8988T (cell line): ENCODE results near the gene SLC35A5.

Experiments
- DNase-seq: peaks from one replicate; pipeline ENCODE4 v3.0.0; 2011

Gene SLC35A5

DNA sequence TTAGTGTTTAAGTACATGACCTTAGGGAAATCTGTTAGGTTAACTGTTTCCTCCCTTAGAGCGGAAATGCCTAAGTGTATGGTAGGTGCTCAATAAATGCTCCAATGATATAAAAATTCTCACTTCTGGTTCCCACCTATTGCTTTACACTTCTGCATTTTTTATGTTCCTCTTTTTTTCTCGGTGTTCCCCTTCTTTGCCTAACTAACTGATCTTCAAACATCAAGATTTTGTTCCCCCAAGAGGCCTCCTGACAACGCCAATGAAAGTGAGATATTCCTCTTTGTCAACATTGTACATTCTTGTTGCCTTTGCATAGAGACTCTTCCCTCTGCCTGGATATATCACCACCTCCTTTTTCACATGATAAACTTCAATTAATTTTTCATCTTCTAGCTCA, 17.4 kb downstream of the SLC35A5 start:
- no peak for DNase-seq

DNA sequence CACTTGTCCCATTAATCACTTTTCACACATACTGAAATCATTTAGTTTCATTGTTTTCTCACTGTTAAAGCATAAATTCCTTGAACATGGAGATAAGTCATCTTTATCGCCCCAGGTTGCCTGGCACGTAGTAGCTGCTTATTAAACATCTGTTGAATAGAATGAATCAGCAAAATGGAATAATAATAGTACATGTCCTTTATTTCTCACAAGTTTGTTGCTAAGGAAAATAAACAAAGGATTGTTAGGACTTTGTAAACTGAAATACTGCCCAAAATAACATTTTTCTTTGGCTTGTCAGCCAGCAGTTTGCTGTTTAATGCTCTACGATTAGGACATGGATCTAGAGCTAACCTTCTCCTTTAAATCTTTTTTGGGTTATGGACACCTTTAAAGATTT, 17.9 kb downstream of the SLC35A5 start:
- no peak for DNase-seq

DNA sequence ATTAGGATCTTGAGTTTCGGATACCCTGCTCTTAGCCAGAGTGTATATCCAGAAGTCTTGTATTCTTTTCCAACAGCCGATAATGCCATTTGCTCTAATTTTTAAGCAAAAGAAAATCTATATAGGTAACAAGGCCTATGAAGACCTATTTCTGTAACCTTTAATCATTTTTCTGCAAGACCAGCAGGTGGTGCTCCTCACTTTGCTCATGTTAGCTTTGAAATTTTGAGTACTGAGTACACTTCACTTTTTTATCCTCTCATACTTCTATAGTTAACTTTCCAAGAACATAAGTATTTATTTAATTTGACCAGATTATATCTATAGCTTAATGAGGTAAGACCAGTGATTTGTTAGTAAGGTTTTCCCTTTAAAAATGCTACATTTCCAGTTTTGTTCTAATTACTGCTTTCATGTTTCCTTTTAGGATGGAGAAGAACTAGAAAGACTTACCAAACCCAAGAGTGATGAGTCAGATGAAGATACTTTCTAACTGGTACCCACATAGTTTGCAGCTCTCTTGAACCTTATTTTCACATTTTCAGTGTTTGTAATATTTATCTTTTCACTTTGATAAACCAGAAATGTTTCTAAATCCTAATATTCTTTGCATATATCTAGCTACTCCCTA, 20.5 kb downstream of the SLC35A5 start:
- no peak for DNase-seq

DNA sequence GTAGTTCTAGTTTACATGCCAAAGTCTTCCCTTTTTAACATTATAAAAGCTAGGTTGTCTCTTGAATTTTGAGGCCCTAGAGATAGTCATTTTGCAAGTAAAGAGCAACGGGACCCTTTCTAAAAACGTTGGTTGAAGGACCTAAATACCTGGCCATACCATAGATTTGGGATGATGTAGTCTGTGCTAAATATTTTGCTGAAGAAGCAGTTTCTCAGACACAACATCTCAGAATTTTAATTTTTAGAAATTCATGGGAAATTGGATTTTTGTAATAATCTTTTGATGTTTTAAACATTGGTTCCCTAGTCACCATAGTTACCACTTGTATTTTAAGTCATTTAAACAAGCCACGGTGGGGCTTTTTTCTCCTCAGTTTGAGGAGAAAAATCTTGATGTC, 21.3 kb downstream of the SLC35A5 start:
- DNase-seq = no peak

DNA sequence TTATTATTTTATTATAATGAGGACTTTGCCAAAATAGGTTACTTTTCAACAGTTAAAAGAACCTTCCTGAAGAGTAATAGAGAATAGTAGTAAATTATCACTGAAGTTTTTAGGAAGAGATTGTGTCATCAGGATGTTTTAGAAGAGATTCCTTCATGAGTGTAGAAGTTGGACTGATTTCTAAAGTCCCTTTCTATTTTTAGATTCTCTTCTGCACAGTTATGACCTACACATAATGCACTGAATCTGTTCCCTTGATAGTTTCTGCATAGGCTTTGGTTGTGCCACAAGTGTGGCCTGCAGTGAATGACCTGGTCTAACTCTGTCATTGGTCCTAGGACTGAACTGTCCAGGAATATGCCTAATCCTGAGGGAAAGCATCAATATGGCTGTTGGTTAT, 23.9 kb downstream of the SLC35A5 start:
- no peak for DNase-seq

DNA sequence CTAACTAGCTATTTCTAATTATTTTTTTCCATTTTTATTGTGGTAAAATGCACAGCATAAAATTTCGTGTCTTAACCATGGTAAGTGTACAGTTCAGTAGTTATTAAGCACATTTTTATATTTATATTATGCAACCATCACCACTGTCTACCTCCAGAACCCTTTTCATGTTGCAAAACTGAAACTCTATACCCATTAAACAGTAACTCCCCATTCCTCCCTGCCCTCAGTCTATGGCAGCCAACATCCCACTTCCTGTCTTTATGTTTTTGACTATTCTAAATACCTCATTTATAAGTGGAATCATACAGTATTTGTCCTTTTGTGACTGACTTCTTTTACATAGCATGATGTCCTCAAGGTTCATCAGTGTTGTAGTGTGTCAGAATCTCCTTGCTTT, 25.5 kb downstream of the SLC35A5 start:
- DNase-seq = no peak

DNA sequence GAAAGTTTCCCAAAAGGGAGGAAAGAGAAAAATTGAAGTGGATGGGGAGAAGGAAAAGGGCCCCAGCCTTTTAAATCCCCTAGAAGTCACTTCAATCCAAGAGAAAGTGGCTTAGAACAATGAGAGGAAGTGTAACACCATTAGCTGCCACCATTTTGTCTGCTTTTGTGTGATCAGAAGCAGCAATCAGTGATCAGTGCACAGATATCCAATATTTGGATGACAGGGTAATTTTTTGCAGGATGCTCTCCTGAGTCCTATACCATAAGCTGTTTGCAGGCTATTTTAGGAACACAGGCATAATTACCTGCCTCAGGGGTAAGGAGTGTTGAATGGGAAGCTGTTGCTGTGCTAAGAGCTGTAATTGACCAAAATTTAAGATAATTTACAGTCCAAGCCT, 31.4 kb downstream of the SLC35A5 start:
- DNase-seq = no peak

DNA sequence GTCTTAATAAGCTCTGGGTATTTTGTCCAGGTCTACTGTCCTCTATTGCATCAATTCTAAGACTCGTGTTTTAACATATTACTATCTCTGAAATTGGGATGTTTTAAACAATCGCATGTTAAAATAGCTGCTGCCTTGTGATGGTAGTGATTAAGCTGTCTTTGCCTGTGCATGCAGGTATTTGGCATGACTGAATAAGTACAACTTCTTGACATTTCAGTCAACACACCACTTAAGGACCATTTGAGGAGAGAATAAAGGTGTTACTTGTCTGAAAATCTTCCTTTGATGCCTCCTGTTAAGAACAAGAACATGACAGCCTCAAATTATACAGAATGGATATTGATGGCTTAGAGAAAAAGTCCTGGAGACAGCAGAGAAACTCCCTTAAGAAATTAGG, 33.0 kb downstream of the SLC35A5 start:
- no peak for DNase-seq

DNA sequence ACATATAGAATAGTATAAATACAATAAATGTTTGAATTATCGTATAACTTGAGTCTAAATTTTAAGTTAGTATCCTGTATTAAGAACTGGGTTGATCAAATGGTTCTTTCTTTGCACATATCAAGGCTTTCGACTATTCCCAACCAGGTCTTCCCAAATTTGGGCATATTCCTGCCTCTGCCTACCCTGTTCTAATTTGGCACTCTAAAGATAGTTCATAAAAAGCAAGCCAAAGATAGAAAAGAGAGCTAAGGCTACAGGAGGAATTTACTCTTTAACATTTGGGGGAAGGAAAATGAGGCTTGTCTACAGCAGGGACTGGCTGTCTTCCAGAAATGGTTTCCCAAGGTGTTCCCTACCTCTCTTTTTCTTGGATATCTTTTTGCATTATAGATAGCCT, 36.1 kb downstream of the SLC35A5 start:
- DNase-seq = no peak

DNA sequence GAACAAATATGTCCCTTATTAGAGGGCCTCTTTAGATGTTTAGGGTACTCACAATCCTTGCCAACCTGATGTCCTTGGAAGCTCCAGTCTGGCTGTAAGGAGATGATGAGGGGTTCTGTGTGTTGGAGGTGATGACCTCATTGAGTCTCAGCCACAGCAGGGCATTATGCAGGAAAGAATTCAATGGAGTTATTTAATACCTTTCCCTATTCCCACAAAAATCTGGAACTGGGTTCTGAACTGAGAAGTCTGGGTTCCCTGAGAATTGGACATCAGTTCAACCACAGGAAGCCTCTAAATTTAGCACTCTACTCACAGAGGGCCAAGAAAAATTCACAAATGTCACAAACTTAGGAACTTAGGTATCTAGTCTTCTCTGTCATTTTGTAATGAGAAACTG, 36.9 kb downstream of the SLC35A5 start:
- DNase-seq = no peak

DNA sequence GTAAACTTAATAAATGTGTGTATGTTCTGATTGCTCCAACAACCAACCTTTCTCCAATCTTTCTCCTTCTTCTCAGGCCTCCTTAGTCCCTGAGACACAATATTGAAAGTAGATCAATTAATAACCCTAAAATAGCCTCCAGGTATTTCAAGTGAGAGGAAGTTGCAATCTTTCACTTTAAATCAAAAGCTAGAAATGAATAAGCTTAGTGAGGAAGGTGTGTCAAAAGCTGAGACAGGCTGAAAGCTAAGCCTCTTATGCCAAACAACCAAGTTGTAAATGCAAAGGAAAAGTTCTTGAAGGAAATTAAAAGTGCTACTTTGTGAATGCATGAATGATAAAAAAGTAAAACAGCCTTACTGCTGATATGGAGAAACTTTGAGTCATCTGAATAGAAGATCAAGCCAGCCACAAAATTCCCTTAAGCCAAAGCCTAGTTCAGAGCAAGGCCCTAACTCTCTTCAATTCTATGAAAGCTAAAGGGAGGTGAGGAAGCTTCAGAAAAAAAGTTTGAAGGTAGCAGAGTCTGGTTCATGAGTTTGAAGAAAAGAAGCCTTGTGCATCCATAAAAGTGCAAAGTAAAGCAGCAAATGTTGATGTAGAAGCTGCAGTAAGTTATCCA, 40.5 kb downstream of the SLC35A5 start:
- DNase-seq = no peak

DNA sequence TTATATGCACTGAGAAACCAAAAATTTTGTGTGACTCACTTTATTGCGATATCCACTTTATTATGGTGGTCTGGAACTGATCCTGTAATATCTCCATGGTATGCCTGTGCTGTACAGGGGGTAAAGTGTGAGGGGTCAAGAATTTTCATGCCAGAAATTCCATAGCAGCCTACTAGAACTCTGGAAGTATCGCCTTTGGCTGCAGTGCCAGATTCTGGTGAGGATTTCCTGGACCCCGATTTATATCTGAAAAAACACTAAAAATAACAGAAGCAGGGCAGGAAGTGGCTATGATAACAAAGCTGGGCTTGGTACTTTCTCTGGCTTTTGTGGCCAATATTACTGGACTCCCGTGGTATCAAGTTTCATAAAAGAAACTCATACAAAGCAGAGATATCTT, 42.7 kb downstream of the SLC35A5 start:
- DNase-seq = no peak

DNA sequence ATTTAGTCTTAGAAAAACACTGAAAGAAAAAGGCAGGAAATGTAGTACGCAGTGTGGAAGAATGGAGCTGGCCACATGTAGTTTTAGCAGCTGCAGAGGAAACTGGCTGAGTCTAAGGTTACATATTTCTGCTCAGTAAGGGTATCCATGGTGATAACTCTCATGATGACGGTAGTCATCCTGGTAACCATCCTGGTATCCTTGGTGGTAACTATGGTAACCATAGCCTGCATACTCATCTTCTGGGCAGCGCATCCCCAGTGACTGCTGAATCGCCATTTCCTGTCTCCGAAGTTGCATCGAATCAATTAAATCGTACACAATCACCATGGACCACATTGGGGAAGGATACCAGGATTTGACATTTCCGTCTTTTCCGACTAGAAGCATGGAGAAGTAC, 43.4 kb downstream of the SLC35A5 start:
- no peak for DNase-seq

DNA sequence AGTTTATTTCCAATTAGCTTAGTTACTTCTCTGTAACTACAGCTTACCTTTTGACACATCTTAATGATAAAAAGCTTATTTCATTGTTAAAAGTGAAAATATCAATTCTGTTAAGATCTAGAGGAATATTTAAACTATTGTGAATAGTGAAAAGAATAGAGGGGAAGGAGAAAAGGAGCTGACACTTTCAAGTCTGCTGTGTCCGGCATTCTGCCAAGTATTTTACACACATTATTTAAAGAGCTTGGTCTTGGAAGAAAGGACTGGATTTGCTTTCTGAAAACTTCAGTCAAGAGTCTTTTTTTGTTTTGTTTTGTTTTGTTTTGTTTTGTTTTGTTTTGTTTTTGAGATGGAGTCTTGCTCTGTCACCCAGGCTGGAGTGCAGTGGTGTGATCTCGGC, 44.3 kb downstream of the SLC35A5 start:
- no peak for DNase-seq

DNA sequence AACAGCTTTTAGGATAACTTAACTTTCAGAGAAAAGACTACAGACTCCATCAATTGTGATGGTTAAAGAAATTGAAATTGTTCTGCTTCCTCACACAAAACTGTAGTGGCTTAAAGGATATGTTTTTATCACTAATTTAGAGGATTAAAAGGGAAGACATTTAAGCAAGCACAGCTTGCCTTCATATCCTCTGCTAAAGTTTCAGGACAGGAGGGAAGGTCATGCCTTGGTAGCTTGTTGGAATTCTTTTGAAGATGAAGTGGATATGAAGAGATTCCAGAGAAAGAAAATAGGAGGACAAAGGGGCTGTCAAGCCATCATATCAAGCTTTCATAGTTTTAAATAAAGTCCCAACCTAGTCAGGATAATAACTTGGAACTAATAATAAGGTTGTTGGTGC, 46.0 kb downstream of the SLC35A5 start:
- DNase-seq = no peak

DNA sequence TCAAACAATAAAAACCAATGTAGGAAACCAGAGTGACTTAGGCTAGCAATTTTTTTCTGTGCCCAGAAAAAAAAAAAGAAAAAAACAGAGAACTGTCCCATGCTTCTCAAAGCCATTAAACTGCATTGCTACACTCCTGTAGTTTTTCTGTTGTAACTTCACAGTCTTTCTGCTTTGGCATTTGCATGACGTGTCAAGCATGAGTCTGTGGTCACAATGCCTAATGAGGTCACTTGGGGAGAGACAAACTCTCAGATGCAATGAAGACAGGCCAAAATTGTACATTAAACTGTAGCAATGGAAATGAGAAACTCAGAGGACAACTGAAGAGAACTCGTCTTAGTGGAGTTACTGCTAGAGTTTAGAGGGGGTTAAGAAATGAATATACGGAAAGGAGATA, 48.3 kb downstream of the SLC35A5 start:
- DNase-seq = no peak

DNA sequence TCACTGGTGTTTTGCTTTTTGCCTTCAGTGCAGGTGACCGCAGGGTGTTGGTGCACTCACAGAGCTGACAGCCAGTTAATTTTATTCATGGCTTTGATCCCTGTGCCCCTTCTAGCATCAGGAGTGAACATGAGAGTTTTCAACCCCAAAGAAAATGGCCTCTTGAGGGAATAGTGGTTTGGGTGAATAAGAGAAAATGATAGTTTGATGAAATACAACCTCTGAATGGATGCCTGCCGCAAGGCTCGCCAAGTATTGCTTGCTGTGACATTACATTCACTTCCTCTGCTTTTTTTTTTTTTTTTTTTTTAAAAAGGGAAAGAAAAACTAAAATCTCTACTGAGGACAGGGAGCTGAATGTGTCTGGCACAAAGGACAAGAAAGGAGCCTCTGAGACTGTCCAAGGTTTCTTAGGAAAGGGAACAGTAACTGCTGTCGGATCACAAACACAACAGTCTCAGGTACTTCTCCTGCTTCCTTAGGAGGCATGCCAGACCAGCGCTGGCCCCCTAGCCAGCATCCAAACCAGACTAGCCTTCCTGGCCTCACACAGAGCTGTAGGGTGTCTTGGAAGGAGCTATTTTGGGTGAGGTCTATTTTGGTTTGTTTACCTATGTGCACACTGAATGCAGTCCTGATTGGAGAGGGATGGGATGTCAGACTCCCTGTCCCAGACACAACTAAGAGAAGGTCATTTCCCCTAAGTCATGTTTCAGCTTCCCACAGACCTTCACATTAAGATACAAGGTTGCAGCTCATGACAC, 50.1 kb downstream of the SLC35A5 start:
- no peak for DNase-seq

DNA sequence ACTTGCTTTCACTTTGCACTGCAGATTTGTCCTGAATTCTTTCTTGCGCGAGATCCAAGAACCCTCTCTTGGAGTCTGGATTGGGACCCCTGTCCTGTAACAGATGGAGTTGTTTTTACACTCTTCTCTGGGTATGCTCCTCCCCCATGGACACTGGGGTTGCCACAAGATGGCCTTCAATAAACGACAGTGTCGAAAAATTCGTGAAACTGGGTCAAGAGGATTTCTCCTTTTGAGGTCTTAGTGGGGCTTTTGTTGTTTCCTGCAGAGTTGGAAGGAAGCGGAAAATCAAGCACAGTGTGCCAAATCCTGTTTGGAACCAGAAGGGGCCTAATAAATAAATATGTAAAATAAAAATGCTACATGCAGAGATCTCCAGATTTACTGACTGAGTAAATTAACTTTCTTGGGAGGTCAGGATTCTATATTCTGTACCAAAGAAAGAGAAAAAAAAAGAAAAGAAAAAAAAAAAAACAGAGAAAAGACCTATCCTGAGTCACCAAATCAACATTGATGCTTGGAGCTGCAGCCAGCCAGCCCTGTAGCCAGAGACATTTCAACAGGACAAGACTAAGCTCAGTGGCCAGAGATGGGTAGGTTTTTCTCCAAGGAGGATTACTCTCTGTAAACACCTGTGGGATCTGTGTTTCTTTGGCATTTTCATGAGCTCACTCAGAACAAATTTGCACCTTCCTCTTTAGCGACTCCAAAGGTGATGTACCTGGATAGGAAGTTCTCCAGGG, 54.3 kb downstream of the SLC35A5 start:
- no peak for DNase-seq

DNA sequence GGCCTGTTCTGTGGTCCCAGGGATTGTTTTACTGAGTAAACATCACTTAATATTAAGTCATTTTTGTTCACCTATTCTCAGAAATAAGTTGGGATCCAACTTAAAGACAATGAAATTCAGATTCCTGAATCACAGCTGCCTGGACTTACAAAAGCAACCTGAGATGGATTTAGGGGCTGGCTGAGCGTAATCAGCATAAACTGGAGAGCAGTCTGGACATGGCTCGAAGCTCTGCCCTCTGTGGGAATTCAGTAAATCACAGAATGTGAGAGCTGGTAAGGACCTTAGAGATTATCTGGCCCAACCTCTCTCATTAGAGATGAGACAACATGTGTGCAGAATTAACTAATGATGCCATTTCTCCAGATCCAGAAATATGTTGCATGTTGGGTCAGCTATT, 55.4 kb downstream of the SLC35A5 start:
- no peak for DNase-seq

DNA sequence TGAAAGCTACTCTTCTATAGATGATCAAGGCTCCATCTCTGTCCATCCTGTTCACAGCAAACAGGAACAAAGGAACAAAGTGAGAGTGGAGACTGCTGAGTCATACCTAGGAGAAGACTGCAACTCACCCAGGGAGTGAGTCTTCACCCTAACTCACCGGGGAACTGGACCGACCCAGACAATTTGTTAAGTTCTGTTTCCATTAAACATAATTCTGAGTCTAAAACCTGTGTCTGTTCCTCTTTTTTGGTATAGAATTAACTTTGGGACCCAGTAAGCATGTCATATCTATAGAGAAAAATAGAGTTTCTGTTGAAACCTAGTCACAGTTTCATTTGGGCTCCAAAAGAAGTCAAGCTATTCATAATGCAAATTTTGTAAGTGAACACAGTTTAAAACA, 57.5 kb downstream of the SLC35A5 start:
- no peak for DNase-seq

DNA sequence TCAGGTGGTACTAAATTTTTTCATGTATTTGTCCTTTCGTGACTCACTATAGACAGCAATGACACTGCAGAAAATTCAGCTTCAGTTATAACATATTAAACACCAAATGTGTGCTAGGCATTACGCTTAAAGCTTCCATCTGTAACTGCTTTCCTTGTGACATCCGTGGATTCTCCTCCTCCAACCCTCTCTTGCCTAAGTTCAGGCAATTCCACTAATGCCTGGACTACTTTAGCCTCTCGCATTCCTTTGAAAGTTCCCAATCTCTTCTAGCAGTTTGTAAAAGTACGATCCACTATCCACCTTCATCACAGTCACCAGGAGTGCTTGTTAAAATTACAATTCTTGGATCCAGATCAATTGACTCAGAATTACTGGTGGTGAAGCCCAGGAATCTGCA, 61.4 kb downstream of the SLC35A5 start:
- no peak for DNase-seq

DNA sequence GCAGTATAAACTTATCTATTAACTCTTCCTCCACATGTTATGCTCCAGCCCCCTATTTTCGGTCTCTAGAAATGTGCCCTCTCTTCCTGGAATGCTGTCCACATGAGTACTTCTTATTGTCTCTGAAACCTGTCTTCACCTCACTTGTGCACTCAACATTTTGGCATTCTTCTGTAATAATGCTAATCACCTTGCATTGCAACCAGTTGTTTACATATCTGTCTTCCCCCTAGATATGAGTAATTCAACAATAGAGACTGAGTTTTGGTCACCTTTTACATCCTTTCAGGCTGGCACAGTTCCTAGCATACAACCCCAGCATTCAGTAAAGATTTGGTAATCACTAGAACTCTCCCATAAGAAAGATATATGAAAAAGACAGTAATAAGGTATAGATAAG, 61.9 kb downstream of the SLC35A5 start:
- DNase-seq = no peak

DNA sequence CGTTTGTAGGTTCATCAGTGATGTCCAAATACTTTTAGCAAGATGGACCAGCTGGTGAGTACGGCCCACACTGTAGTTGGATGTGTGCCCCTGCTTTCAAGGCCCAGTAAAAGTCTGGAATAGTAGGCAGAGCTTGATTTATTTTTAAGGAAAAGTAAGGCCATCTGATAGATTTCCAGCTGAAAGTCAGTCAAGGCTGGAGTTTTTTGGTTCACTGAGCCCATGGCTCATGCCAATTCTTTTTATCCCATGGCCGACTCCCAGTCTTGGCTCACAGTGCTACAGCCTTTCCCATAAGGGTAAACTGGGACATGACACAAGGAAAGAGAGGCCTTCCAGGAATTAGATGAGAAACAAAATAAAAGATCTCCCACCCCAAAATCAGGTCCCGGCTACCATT, 65.6 kb downstream of the SLC35A5 start:
- DNase-seq = no peak

DNA sequence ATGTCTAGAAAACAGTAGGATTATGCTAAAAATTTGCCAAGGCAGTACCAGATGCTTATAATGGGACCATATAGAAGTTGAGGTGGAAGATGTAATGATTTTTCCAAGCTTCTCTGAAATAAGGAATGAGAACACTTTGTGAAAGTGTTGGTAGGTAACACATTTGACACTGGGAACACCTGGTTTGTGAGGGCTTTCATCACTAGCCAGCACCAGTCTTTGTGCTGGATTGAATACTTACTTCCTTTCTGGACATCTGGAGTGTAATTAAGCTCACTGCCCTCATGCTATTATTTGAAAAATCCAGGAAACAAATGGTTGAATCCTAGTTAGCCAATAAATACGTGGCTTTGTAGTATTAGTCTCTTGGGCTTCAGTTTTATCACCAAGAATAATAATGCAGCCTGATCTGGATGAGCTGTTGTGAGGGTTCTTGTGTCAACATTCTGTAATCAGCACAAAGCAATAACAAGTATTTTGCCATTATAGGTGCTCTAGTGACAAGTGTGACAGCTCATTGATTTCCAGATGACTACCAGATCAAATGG, 66.1 kb downstream of the SLC35A5 start:
- no peak for DNase-seq
